HepG2 (cell line): Measurements from ENCODE around the gene HLF. TPM values are rescaled to one million over a fixed set of nuclear protein-coding genes. Genes with fewer than 3 reads are reported as not detected.

Experiments used
- DMAP1 ChIP-seq: IDR thresholded peaks from 2 replicates; pipeline ENCODE4 v1.6.1; 2016
- FIP1L1 ChIP-seq: fragments of 200-400 bp; formaldehyde crosslinking; IDR thresholded peaks from 2 replicates; pipeline ENCODE4 v1.6.1; 2018; ENCODE audit warnings: low read depth, mild to moderate bottlenecking, low read length, moderate library complexity, borderline replicate concordance; ENCODE audit not compliant: insufficient read depth
- HNRNPL ChIP-seq: fragments of 200-400 bp; formaldehyde crosslinking; IDR thresholded peaks from 2 replicates; pipeline ENCODE4 v1.6.1; 2017; ENCODE audit warnings: mild to moderate bottlenecking, low read depth, low read length
- KAT2B ChIP-seq: fragments of 150-350 bp; IDR thresholded peaks from 2 replicates; pipeline ENCODE4 v1.6.1; 2014; ENCODE audit warnings: low read depth, low read length, borderline replicate concordance
- MIXL1 ChIP-seq: IDR thresholded peaks from 2 replicates; pipeline ENCODE4 v1.6.1; 2016
- MTA1 ChIP-seq: sonication (generic); formaldehyde crosslinking; IDR thresholded peaks from 2 replicates; pipeline ENCODE4 v1.4.0; 2020; ENCODE audit warnings: missing genetic modification reagents, mild to moderate bottlenecking, borderline replicate concordance
- NFATC3 ChIP-seq: sonication (generic); formaldehyde crosslinking; IDR thresholded peaks from 2 replicates; pipeline ENCODE4 v1.5.1; 2020; ENCODE audit warnings: mild to moderate bottlenecking, missing genetic modification reagents
- NR2C2 ChIP-seq: sonication (generic); formaldehyde crosslinking; IDR thresholded peaks from 2 replicates; pipeline ENCODE4 v1.4.0; 2020; ENCODE audit warnings: missing genetic modification reagents, mild to moderate bottlenecking, moderate library complexity, borderline replicate concordance
- PAF1 ChIP-seq: IDR thresholded peaks from 2 replicates; pipeline ENCODE4 v1.6.1; 2016; ENCODE audit warnings: missing genetic modification reagents, missing compliant biosample characterization
- RELA ChIP-seq: sonication (generic); formaldehyde crosslinking; IDR thresholded peaks from 2 replicates; pipeline ENCODE4 v1.4.0; 2020; ENCODE audit warnings: missing genetic modification reagents
- SNAPC2 ChIP-seq: sonication (generic); formaldehyde crosslinking; IDR thresholded peaks from 2 replicates; pipeline ENCODE4 v1.8.1; 2022; ENCODE audit warnings: mild to moderate bottlenecking, missing genetic modification reagents
- ZNF460 ChIP-seq: sonication (generic); formaldehyde crosslinking; IDR thresholded peaks from 2 replicates; pipeline ENCODE4 v1.5.1; 2020; ENCODE audit warnings: missing genetic modification reagents, mild to moderate bottlenecking, borderline replicate concordance
- ZNF468 ChIP-seq: sonication (generic); formaldehyde crosslinking; IDR thresholded peaks from 2 replicates; pipeline ENCODE4 v1.8.0; 2022; ENCODE audit warnings: mild to moderate bottlenecking, moderate library complexity, missing genetic modification reagents
- ZNF558 ChIP-seq: sonication (generic); formaldehyde crosslinking; IDR thresholded peaks from 2 replicates; pipeline ENCODE4 v1.9.0; 2022; ENCODE audit warnings: mild to moderate bottlenecking, missing genetic modification reagents, borderline replicate concordance
- ZNF598 ChIP-seq: sonication (generic); formaldehyde crosslinking; IDR thresholded peaks from 2 replicates; pipeline ENCODE4 v1.5.1; 2020; ENCODE audit warnings: mild to moderate bottlenecking, missing genetic modification reagents, borderline replicate concordance
- ZNF614 ChIP-seq: IDR thresholded peaks from 2 replicates; pipeline ENCODE4 v1.6.1; 2018; ENCODE audit warnings: missing biosample characterization, missing genetic modification reagents, inconsistent platforms, borderline replicate concordance
- ZNF709 ChIP-seq: sonication (generic); formaldehyde crosslinking; IDR thresholded peaks from 2 replicates; pipeline ENCODE4 v1.5.0; 2020; ENCODE audit warnings: mild to moderate bottlenecking, missing genetic modification reagents
- ZNF713 ChIP-seq: sonication (generic); formaldehyde crosslinking; IDR thresholded peaks from 2 replicates; pipeline ENCODE4 v1.4.0; 2020; ENCODE audit warnings: mild to moderate bottlenecking, missing genetic modification reagents
- ZNF839 ChIP-seq: sonication (generic); formaldehyde crosslinking; IDR thresholded peaks from 2 replicates; pipeline ENCODE4 v1.4.0; 2020; ENCODE audit warnings: missing genetic modification reagents, mild to moderate bottlenecking, borderline replicate concordance
- ZSCAN31 ChIP-seq: sonication (generic); formaldehyde crosslinking; IDR thresholded peaks from 2 replicates; pipeline ENCODE4 v1.5.0; 2020; ENCODE audit warnings: low read depth, mild to moderate bottlenecking, missing genetic modification reagents
- polyA plus RNA-seq, 8 experiments: library from polyadenylated mRNA; depleted of rRNA in 3 of 8; stranded (reverse) in 7 of 8; unstranded in 1 of 8; fragments of >200 nt; fragmentation: Illumina TruSeq in 4 of 8; extraction: Trizol in 4 of 8; gene quantifications; 2 replicates each; pipeline versions ENCODE4 v1.2.1 to v1.2.3, GENCODE V29; 2011 to 2016; ENCODE audit warnings: low read depth in 4 of 8, missing spikeins in 1 of 8, mixed read lengths in 1 of 8; ENCODE audit not compliant: insufficient read depth in 1 of 8
- total RNA-seq, 5 experiments: library from RNA; depleted of rRNA; stranded (reverse); fragments of >200 nt; fragmentation: Illumina TruSeq; extraction: Trizol; gene quantifications; 2 replicates each; pipeline ENCODE4 v1.2.3, GENCODE V29; 2016; ENCODE audit warnings: low read depth in 1 of 5
- TF ChIP-seq, protein P1 (sequence below): IDR thresholded peaks from 2 replicates; pipeline ENCODE4 v1.6.1; 2016
- TF ChIP-seq, protein P2 (sequence below): sonication (generic); formaldehyde crosslinking; IDR thresholded peaks from 2 replicates; pipeline ENCODE4 v1.5.0; 2020; ENCODE audit warnings: missing genetic modification reagents
- TF ChIP-seq, protein P3 (sequence below): sonication (generic); formaldehyde crosslinking; IDR thresholded peaks from 2 replicates; pipeline ENCODE4 v1.4.0; 2020; ENCODE audit warnings: mild to moderate bottlenecking, missing genetic modification reagents
- TF ChIP-seq, protein P4 (sequence below): sonication (generic); formaldehyde crosslinking; IDR thresholded peaks from 2 replicates; pipeline ENCODE4 v1.4.0; 2020; ENCODE audit warnings: missing genetic modification reagents

The HLF gene
- total and polyA plus RNA-seq, 2 of the 13 experiments (the other 11 are each of a cell fraction or from before 2014, with no cell fraction given): 202 to 346 TPM

DNA sequence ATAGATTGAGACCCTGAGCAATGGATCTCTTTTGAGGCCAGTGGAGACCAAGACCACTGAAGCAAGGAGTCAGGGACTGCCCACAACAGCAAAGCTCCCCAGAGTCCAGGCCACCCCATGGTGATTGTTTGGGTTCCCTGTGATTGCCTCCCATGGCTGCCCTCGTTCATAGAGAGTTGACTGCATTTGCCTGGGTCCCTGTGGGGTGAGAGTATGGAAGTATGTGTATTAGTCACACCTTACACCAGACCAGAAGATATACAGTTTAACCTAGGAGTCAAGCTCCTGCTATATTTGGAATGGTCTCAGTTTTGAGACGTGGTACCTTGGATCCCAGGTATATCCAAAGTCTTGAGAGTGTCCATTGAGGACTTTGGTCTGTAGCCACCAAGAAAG lies 20.2 kb downstream of the HLF start (continued):
- TF ChIP-seq, protein P1, sequence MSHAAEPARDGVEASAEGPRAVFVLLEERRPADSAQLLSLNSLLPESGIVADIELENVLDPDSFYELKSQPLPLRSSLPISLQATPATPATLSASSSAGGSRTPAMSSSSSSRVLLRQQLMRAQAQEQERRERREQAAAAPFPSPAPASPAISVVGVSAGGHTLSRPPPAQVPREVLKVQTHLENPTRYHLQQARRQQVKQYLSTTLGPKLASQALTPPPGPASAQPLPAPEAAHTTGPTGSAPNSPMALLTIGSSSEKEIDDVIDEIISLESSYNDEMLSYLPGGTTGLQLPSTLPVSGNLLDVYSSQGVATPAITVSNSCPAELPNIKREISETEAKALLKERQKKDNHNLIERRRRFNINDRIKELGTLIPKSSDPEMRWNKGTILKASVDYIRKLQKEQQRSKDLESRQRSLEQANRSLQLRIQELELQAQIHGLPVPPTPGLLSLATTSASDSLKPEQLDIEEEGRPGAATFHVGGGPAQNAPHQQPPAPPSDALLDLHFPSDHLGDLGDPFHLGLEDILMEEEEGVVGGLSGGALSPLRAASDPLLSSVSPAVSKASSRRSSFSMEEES (CRISPR knock-in tag): no peak
- TF ChIP-seq ZNF709 (CRISPR knock-in tag) (peak; percentile 48; the same call in 1 of the 2 replicates), NR2C2 (no peak), ZNF839 (no peak), FIP1L1 (no peak), ZNF614 (CRISPR knock-in tag) (no peak), HNRNPL (0 out of 2 replicates have a peak, but pooled peaks have one; percentile 28), NFATC3 (no peak), SNAPC2 (no peak), ZNF598 (CRISPR knock-in tag) (no peak), PAF1 (peak; percentile 95; the same call in 1 of the 2 replicates), ZSCAN31 (no peak), ZNF558 (CRISPR knock-in tag) (no peak), RELA (CRISPR knock-in tag) (no peak), ZNF713 (no peak), ZNF468 (CRISPR knock-in tag) (no peak), KAT2B (no peak), MTA1 (CRISPR knock-in tag) (no peak; the same call in 1 of the 2 replicates), DMAP1 (CRISPR knock-in tag) (no peak), MIXL1 (CRISPR knock-in tag) (no peak), ZNF460 (CRISPR knock-in tag) (no peak)
- TF ChIP-seq, protein P2, sequence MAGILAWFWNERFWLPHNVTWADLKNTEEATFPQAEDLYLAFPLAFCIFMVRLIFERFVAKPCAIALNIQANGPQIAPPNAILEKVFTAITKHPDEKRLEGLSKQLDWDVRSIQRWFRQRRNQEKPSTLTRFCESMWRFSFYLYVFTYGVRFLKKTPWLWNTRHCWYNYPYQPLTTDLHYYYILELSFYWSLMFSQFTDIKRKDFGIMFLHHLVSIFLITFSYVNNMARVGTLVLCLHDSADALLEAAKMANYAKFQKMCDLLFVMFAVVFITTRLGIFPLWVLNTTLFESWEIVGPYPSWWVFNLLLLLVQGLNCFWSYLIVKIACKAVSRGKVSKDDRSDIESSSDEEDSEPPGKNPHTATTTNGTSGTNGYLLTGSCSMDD (CRISPR knock-in tag): no peak
- TF ChIP-seq, protein P3, sequence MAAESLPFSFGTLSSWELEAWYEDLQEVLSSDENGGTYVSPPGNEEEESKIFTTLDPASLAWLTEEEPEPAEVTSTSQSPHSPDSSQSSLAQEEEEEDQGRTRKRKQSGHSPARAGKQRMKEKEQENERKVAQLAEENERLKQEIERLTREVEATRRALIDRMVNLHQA (CRISPR knock-in tag): no peak
- TF ChIP-seq, protein P4, sequence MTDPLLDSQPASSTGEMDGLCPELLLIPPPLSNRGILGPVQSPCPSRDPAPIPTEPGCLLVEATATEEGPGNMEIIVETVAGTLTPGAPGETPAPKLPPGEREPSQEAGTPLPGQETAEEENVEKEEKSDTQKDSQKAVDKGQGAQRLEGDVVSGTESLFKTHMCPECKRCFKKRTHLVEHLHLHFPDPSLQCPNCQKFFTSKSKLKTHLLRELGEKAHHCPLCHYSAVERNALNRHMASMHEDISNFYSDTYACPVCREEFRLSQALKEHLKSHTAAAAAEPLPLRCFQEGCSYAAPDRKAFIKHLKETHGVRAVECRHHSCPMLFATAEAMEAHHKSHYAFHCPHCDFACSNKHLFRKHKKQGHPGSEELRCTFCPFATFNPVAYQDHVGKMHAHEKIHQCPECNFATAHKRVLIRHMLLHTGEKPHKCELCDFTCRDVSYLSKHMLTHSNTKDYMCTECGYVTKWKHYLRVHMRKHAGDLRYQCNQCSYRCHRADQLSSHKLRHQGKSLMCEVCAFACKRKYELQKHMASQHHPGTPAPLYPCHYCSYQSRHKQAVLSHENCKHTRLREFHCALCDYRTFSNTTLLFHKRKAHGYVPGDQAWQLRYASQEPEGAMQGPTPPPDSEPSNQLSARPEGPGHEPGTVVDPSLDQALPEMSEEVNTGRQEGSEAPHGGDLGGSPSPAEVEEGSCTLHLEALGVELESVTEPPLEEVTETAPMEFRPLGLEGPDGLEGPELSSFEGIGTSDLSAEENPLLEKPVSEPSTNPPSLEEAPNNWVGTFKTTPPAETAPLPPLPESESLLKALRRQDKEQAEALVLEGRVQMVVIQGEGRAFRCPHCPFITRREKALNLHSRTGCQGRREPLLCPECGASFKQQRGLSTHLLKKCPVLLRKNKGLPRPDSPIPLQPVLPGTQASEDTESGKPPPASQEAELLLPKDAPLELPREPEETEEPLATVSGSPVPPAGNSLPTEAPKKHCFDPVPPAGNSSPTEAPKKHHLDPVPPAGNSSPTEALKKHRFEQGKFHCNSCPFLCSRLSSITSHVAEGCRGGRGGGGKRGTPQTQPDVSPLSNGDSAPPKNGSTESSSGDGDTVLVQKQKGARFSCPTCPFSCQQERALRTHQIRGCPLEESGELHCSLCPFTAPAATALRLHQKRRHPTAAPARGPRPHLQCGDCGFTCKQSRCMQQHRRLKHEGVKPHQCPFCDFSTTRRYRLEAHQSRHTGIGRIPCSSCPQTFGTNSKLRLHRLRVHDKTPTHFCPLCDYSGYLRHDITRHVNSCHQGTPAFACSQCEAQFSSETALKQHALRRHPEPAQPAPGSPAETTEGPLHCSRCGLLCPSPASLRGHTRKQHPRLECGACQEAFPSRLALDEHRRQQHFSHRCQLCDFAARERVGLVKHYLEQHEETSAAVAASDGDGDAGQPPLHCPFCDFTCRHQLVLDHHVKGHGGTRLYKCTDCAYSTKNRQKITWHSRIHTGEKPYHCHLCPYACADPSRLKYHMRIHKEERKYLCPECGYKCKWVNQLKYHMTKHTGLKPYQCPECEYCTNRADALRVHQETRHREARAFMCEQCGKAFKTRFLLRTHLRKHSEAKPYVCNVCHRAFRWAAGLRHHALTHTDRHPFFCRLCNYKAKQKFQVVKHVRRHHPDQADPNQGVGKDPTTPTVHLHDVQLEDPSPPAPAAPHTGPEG: no peak; the same call in 1 of the 2 replicates
